Gastroesophageal sphincter (tissue), 2 donors: Measurements from ENCODE around the gene ZG16B.

Source experiments
- EP300 ChIP-seq: sonication (generic); formaldehyde crosslinking; IDR thresholded peaks from one replicate; pipeline ENCODE4 v1.6.1; 2017; ENCODE audit warnings: antibody characterized with exemption, mild to moderate bottlenecking
- POLR2A ChIP-seq, 2 donors: fragments of 450-650 bp; IDR thresholded peaks; one replicate each; pipeline ENCODE4 v1.6.1; 2017; ENCODE audit warnings: antibody characterized with exemption in 2 of 2, mild to moderate bottlenecking in 2 of 2, moderate library complexity in 1 of 2
- POLR2AphosphoS5 ChIP-seq: sonication (generic); formaldehyde crosslinking; IDR thresholded peaks from one replicate; pipeline ENCODE4 v1.6.1; 2017; ENCODE audit warnings: antibody characterized with exemption

- TF ChIP-seq EP300 = no peak
- TF ChIP-seq POLR2AphosphoS5 = no peak
- TF ChIP-seq POLR2A (IDR thresholded peaks at IDR 0.05) = no peak
Observed at GRCh38 chr16:2866431-2866830, 36.3 kb downstream of the ZG16B start.
